NCI-H187 (cell line): ENCODE data around the gene CMIP.

Source experiments
- DNase-seq, 2 experiments: peaks; one replicate each; lab custom pipeline; 2025; lab: John Stamatoyannopoulos, UW

CMIP gene

GRCh38 chr16:81624760-81625543, 180.3 kb downstream of the CMIP start:
- DNase-seq: no peak

- no peak for DNase-seq
Observed at GRCh38 chr16:81625544-81626153, 181.0 kb downstream of the CMIP start.

GRCh38 chr16:81626181-81626674, 181.6 kb downstream of the CMIP start:
- DNase-seq: no peak

- DNase-seq: no peak
Observed at GRCh38 chr16:81627024-81627423, 182.4 kb downstream of the CMIP start.

GRCh38 chr16:81627729-81628244, 183.2 kb downstream of the CMIP start:
- no peak for DNase-seq

- no peak for DNase-seq
Observed at GRCh38 chr16:81629034-81629802, 184.6 kb downstream of the CMIP start.

GRCh38 chr16:81629896-81630634, 185.5 kb downstream of the CMIP start:
- DNase-seq: no peak

GRCh38 chr16:81630635-81631031, 186.0 kb downstream of the CMIP start:
- no peak for DNase-seq

- DNase-seq: no peak
Observed at GRCh38 chr16:81632392-81633146, 188.0 kb downstream of the CMIP start.

GRCh38 chr16:81633147-81633619, 188.6 kb downstream of the CMIP start:
- DNase-seq: no peak

- no peak for DNase-seq
Observed at GRCh38 chr16:81633680-81634379, 189.2 kb downstream of the CMIP start.

GRCh38 chr16:81634380-81635062, 189.9 kb downstream of the CMIP start:
- DNase-seq: no peak

- no peak for DNase-seq
Observed at GRCh38 chr16:81635063-81635937, 190.7 kb downstream of the CMIP start.

GRCh38 chr16:81636298-81636993, 191.8 kb downstream of the CMIP start:
- DNase-seq: no peak

GRCh38 chr16:81637336-81638235, 193.0 kb downstream of the CMIP start:
- no peak for DNase-seq

GRCh38 chr16:81638286-81638945, 193.8 kb downstream of the CMIP start:
- no peak for DNase-seq
